Neural progenitor cell (in vitro differentiated cells): Measurements from ENCODE around the gene PAEP. TPM values are rescaled to one million over a fixed set of nuclear protein-coding genes. Genes with fewer than 3 reads are reported as not detected.

Experiments
- DNase-seq: peaks from one replicate; pipeline ENCODE4 v3.0.0-alpha.2; 2016; ENCODE audit warnings: low spot score
- H2AFZ ChIP-seq: fragments of 200-600 bp; sonication (generic); replicated peaks from 2 replicates; pipeline ENCODE4 v1.6.1; 2016; ENCODE audit warnings: antibody characterized with exemption
- H3F3A ChIP-seq: fragments of 200-600 bp; sonication (generic); 2 replicates; pipeline ENCODE4 v1.6.1; 2016; ENCODE audit warnings: antibody characterized with exemption, low read depth
- H3K27ac ChIP-seq: fragments of 200-600 bp; sonication (generic); 2 replicates; pipeline ENCODE4 v1.5.1; 2016; ENCODE audit warnings: mild to moderate bottlenecking
- H3K27me3 ChIP-seq: fragments of 200-600 bp; sonication (generic); 2 replicates; pipeline ENCODE4 v1.6.1; 2016; ENCODE audit warnings: mild to moderate bottlenecking, moderate library complexity
- H3K36me3 ChIP-seq: fragments of 200-600 bp; sonication (generic); 2 replicates; pipeline ENCODE4 v1.5.1; 2016
- H3K4me1 ChIP-seq: fragments of 200-600 bp; sonication (generic); 2 replicates; pipeline ENCODE4 v1.6.1; 2016; ENCODE audit warnings: mixed run types
- H3K4me2 ChIP-seq: fragments of 200-600 bp; sonication (generic); 2 replicates; pipeline ENCODE4 v1.6.1; 2016
- H3K4me3 ChIP-seq: fragments of 200-600 bp; sonication (generic); 2 replicates; pipeline ENCODE4 v1.5.1; 2016
- H3K79me2 ChIP-seq: fragments of 200-600 bp; sonication (generic); 2 replicates; pipeline ENCODE4 v1.6.1; 2016; ENCODE audit warnings: low read depth
- H3K9ac ChIP-seq: fragments of 200-600 bp; sonication (generic); 2 replicates; pipeline ENCODE4 v1.6.1; 2016
- H3K9me3 ChIP-seq: fragments of 200-600 bp; sonication (generic); 2 replicates; pipeline ENCODE4 v1.5.1; 2016; ENCODE audit warnings: low read depth
- H4K20me1 ChIP-seq: fragments of 200-600 bp; sonication (generic); 2 replicates; pipeline ENCODE4 v1.6.1; 2016; ENCODE audit warnings: low read depth
- H3K27ac Mint-ChIP-seq: 3 replicates; pipeline ENCODE4 v1.8.0; 2021; ENCODE audit warnings: mixed read lengths
- H3K27me3 Mint-ChIP-seq: 2 replicates; pipeline ENCODE4 v1.8.0; 2022; ENCODE audit warnings: low read depth, mild to moderate bottlenecking, inconsistent platforms, moderate library complexity, mixed read lengths; ENCODE audit not compliant: insufficient read depth
- H3K36me3 Mint-ChIP-seq: 3 replicates; pipeline ENCODE4 v1.8.0; 2021; ENCODE audit warnings: mixed read lengths
- H3K4me1 Mint-ChIP-seq: 3 replicates; pipeline ENCODE4 v1.8.0; 2021; ENCODE audit warnings: mixed read lengths
- H3K4me3 Mint-ChIP-seq: 3 replicates; pipeline ENCODE4 v1.8.0; 2021; ENCODE audit warnings: mild to moderate bottlenecking, moderate library complexity, mixed read lengths
- H3K9me3 Mint-ChIP-seq: 3 replicates; pipeline ENCODE4 v1.8.0; 2020; ENCODE audit warnings: mixed read lengths
- CTCF ChIP-seq: fragments of 200-600 bp; sonication (generic); IDR thresholded peaks from 2 replicates; pipeline ENCODE4 v1.5.1; 2017; ENCODE audit warnings: antibody characterized with exemption, mild to moderate bottlenecking
- EZH2 ChIP-seq: fragments of 200-600 bp; sonication (generic); IDR thresholded peaks from 2 replicates; pipeline ENCODE4 v1.6.1; 2017; ENCODE audit warnings: antibody characterized with exemption, mild to moderate bottlenecking, moderate library complexity
- EZH2phosphoT487 ChIP-seq: fragments of 200-600 bp; sonication (generic); IDR thresholded peaks from 2 replicates; pipeline ENCODE4 v1.6.1; 2017; ENCODE audit warnings: antibody characterized with exemption
- total RNA-seq: library from RNA; depleted of rRNA; stranded (reverse); fragments of >200 nt; gene quantifications from 2 replicates; pipeline ENCODE4 v1.2.3, GENCODE V29; 2015; ENCODE audit warnings: low replicate concordance

The PAEP gene
- total RNA-seq, 1 donor from 2014 or later: not detected

- H3K79me2 ChIP-seq: no peaks in the 10 kb centered on the region
- H3K9me3 Mint-ChIP-seq: no peaks in the 10 kb centered on the region
- no peaks in the 10 kb centered on the region for H3K36me3 ChIP-seq
- no peak for DNase-seq
- H2AFZ ChIP-seq: no peak overlapping the region
- no peak overlapping the region for H3K27ac ChIP-seq
- H3K4me1 ChIP-seq: no peaks in the 10 kb centered on the region
- no peak overlapping the region for H3K27ac Mint-ChIP-seq
- H3K4me1 Mint-ChIP-seq: peaks cover 4% of the 10 kb centered on the region
- H3K27me3 Mint-ChIP-seq: peaks cover 4% of the 10 kb centered on the region
- no peak overlapping the region for H3K4me2 ChIP-seq
- H3K9ac ChIP-seq: no peak overlapping the region
- no peak overlapping the region for H3K4me3 ChIP-seq
- peaks cover 13% of the 10 kb centered on the region for H3K27me3 ChIP-seq
- no peaks in the 10 kb centered on the region for H4K20me1 ChIP-seq
- no peaks in the 10 kb centered on the region for H3K36me3 Mint-ChIP-seq
- no peak overlapping the region for H3K4me3 Mint-ChIP-seq
- H3K9me3 ChIP-seq: no peaks in the 10 kb centered on the region
- H3F3A ChIP-seq: peaks cover 10% of the 10 kb centered on the region
- TF ChIP-seq CTCF (no peak), EZH2phosphoT487 (no peak), EZH2 (no peak)
Measured at GRCh38 chr9:135604437-135605237, 43.1 kb downstream of the PAEP start.

- H3K27ac Mint-ChIP-seq: no peak overlapping the region
- no peak overlapping the region for H3K27ac ChIP-seq
- H3K9ac ChIP-seq: no peak overlapping the region
- peaks cover 3% of the 10 kb centered on the region for H3K27me3 Mint-ChIP-seq
- H3K9me3 ChIP-seq: no peaks in the 10 kb centered on the region
- TF ChIP-seq EZH2phosphoT487 (no peak), CTCF (no peak), EZH2 (no peak)
- no peak overlapping the region for H3K4me3 Mint-ChIP-seq
- H3K36me3 Mint-ChIP-seq: no peaks in the 10 kb centered on the region
- H3K27me3 ChIP-seq: peaks cover 6% of the 10 kb centered on the region
- peaks cover 10% of the 10 kb centered on the region for H3F3A ChIP-seq
- H3K4me1 ChIP-seq: no peaks in the 10 kb centered on the region
- H3K36me3 ChIP-seq: no peaks in the 10 kb centered on the region
- no peaks in the 10 kb centered on the region for H4K20me1 ChIP-seq
- peaks cover 3% of the 10 kb centered on the region for H3K4me1 Mint-ChIP-seq
- H3K4me3 ChIP-seq: no peak overlapping the region
- H3K9me3 Mint-ChIP-seq: no peaks in the 10 kb centered on the region
- H2AFZ ChIP-seq: no peak overlapping the region
- H3K4me2 ChIP-seq: no peak overlapping the region
- no peaks in the 10 kb centered on the region for H3K79me2 ChIP-seq
- DNase-seq: no peak
Measured at GRCh38 chr9:135605238-135605781, 43.8 kb downstream of the PAEP start.

- Histone ChIP-seq H3K79me2 (no peaks in the 10 kb centered on the region), H3K27ac (no peak overlapping the region), H3K9me3 (no peaks in the 10 kb centered on the region), H3K4me2 (no peak overlapping the region), H3K4me1 (no peaks in the 10 kb centered on the region), H4K20me1 (no peaks in the 10 kb centered on the region), H3K4me3 (no peak overlapping the region), H3F3A (peaks cover 7% of the 10 kb centered on the region), H3K9ac (no peak overlapping the region), H3K27me3 (no peaks in the 10 kb centered on the region), H2AFZ (no peak overlapping the region), H3K36me3 (no peaks in the 10 kb centered on the region)
- no peak for DNase-seq
- H3K4me3 Mint-ChIP-seq: no peak overlapping the region
- H3K27me3 Mint-ChIP-seq: peaks cover 3% of the 10 kb centered on the region
- no peaks in the 10 kb centered on the region for H3K9me3 Mint-ChIP-seq
- H3K4me1 Mint-ChIP-seq: no peaks in the 10 kb centered on the region
- no peaks in the 10 kb centered on the region for H3K36me3 Mint-ChIP-seq
- H3K27ac Mint-ChIP-seq: no peak overlapping the region
- TF ChIP-seq EZH2 (no peak), CTCF (no peak), EZH2phosphoT487 (no peak)
Measured at GRCh38 chr9:135606885-135607259, 45.3 kb downstream of the PAEP start.
